ENCODE data around the gene PCNX1. TPM values are rescaled to one million over a fixed set of nuclear protein-coding genes. Genes with fewer than 3 reads are reported as not detected.
"Not testable (repeated sequence)": the region's sequence is repeated elsewhere in the genome, so short reads cannot be mapped to it uniquely, and the experiment has no call there.

Gene PCNX1
- total RNA-seq, 1 experiment from 2014 or later: 7.7 TPM

DNA sequence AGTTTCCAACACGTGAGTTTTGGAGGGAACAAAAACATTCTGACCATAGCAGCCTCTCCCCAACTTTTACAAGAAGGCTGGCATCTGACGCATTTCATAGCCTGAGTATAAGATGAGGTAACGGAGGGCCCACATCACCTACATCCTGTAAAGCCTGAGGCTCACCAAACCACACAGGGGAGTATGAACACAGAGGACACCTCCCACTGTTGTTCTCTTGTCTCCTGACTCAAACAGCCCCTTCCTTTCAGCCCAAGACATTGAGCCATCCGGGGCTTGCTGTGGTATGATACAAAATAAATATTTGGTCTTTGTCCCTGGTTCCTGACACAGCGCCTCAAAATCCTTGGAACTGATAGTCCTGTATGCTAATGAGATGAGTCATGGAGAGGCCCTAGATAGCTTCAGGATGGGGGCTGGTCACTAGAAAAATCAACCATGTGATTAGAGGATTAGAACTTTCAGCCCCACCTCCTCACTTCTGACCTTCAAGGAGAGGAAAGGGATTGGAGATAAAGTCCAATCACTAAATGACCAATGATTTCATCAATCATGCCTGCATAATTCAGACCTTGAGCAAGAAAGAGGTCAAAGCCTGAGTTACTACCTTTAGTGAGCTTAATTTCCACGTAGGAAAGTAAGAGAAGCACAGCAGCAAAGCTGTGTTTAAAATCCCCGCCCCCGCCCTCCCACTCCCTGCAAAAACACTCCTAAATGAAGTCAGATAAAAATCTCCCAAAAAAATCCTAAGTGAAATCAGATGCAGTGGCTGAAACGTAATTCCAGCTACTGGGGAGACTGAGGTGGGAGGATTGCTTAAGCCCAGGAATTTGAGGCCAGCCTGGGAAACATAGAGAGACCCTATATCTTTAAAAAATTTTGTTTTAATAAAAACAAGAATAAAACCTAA, 236.4 kb downstream of the PCNX1 start:
- in situ Hi-C loops (cut with HindIII; ENCODE audit: low pct_unique_long_range_greater_than_20kb, low sequenced_read_pairs): no loop called here
- peak; percentile 39 for DNase-seq (ENCODE audit: low read depth)

GRCh38 chr14:71147335-71147734, 240.1 kb downstream of the PCNX1 start:
- DNase-seq (ENCODE audit: low read depth); in situ Hi-C loops (cut with HindIII; ENCODE audit: low pct_unique_long_range_greater_than_20kb, low sequenced_read_pairs): not testable (repeated sequence)

GRCh38 chr14:71148627-71149026, 241.4 kb downstream of the PCNX1 start:
- no peak for DNase-seq (ENCODE audit: low read depth)
- in situ Hi-C loops (cut with HindIII; ENCODE audit: low pct_unique_long_range_greater_than_20kb, low sequenced_read_pairs): no loop called here

GRCh38 chr14:71150737-71151136, 243.5 kb downstream of the PCNX1 start:
- in situ Hi-C loops (cut with HindIII; ENCODE audit: low pct_unique_long_range_greater_than_20kb, low sequenced_read_pairs): no loop called here
- no peak for DNase-seq (ENCODE audit: low read depth)

- no peak for DNase-seq (ENCODE audit: low read depth)
- in situ Hi-C loops (cut with HindIII; ENCODE audit: low pct_unique_long_range_greater_than_20kb, low sequenced_read_pairs): no loop called here
Measured at GRCh38 chr14:71155743-71156142, 248.5 kb downstream of the PCNX1 start.

GRCh38 chr14:71163050-71163841, 256.0 kb downstream of the PCNX1 start:
- no peak for DNase-seq (ENCODE audit: low read depth)
- in situ Hi-C loops (cut with HindIII; ENCODE audit: low pct_unique_long_range_greater_than_20kb, low sequenced_read_pairs): no loop called here

GRCh38 chr14:71163842-71164629, 256.8 kb downstream of the PCNX1 start:
- in situ Hi-C loops (cut with HindIII; ENCODE audit: low pct_unique_long_range_greater_than_20kb, low sequenced_read_pairs): no loop called here
- DNase-seq (ENCODE audit: low read depth): no peak

Other genes with a start within 250 kb of the PCNX1 start
- 3.5 and 7.2 TPM in 2 replicates for gene MAP3K9, start 97.9 kb upstream of the PCNX1 start, total RNA-seq (2014; rRNA removed; shearing (Covaris generic); ENCODE audit: low replicate concordance)